HG03575 (cell line): Measurements from ENCODE around the gene APOBEC3B.
"Not testable (repeated sequence)": the region's sequence is repeated elsewhere in the genome, so short reads cannot be mapped to it uniquely, and the experiment has no call there.

ENCODE experiments used
- ATAC-seq: cut with Tn5 transposase; IDR thresholded peaks from one replicate; pipeline ENCODE4 v1.9.1; 2021; ENCODE audit not compliant: unreplicated experiment, insufficient number of reproducible peaks, low FRiP score; ENCODE audit errors: extremely low read depth

APOBEC3B gene

DNA sequence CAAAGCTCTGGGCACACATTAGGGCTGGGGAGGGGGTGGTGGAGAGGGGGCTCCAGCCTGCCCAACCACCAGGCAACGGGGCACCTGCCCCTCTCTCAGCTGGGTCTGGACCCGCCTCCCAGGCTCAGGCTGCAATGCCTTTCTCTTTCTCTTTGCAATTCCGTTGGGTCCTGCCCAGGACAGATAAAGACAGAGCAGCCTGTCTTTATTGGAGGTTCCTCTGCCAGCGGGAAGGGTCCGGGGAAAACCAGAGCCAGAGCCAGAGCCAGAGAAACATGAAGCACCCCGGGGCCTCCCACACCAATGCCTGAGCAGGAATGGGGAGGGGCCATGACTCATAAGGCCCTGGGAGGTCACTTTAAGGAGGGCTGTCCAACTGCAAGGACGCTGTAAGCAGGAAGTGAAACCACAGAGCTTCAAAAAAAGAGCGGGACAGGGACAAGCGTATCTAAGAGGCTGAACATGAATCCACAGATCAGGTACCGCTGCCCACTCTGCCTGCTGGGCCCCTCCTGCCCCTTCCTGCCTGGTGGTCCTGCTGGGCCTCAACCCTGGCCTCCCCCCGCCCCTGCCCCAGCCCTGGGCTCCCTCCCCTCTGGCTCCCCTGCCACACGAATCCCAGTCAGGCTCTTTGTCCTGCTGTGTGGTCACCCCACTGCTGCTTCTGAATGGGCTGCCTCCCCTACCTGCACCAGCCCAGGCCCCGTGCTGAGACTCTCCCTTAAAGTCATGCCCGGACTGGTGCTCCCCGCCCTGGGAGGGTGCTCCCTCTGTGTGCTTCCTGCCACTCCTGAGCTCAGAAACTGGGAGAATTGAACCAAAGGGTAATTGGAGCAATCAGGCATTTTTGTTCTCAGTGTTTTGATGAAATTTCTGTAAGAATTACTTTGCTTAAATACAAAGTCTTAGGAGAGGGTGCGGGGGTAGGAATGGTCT lies at the start of gene APOBEC3B:
Gene APOBEC3B, plus strand, starts transcription at position 356 of the 936 bp plus-strand sequence. Its CDS starts 107 bp downstream, at position 463.
- no peak for ATAC-seq

- ATAC-seq = no peak
Observed at GRCh38 chr22:38935023-38935422, 47.1 kb upstream of the APOBEC3B start.

DNA sequence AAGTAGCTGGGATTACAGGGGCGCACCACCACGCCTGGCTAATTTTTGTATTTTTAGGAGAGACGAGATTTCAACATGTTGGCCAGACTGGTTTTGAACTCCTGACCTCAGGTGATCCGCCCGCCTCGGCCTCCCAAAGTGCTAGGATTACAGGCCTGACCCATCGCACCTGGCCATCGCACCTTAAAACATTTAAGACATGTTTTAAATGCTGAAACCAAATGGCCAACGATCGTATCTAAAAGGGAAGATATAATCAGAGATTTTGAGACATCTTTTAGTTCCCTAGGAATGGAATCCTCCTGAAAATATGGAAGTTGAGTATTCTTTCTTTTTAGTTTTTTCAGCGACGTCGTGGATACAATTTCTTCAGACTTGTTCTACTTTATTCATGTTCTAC lies 46.5 kb upstream of the APOBEC3B start:
- no peak for ATAC-seq

DNA sequence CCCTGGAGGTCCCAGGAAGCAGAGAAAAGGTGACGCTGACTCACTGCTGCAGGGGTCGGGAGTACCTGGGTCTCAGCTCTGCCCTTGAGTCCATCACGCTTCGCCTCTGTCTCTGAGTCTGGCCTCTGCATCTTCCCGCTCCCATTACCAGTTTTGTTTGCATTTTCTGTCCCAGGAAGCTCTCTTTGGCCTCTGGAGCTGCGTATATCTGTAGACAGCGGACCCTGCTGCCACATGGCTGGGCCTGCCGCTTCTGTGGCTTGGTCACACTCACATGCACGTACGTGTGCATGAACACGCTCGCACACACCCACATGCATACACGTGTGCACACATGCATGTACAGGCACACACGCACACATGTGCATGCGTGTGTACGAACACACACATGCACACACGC lies 45.6 kb upstream of the APOBEC3B start:
- no peak for ATAC-seq

DNA sequence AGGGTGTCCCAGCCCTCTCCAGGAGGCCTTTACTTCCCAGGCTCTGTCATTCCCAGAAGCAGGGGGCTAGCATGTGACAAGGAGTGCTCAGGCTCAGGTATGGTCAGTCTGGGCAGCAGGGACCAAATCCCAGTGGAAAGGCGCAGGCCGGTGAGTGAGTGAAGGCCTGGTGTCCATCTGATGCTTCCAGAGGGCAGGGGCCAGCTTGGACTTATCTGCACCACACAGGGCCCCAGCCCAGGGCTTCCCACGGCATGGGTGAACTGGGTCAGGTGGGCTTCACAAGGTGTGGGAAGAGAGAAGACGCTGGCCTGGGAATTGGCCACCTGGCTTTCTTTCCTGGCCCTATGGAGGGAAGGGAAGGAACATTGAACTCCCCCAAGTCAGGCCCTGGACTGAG lies 45.1 kb upstream of the APOBEC3B start:
- no peak for ATAC-seq

DNA sequence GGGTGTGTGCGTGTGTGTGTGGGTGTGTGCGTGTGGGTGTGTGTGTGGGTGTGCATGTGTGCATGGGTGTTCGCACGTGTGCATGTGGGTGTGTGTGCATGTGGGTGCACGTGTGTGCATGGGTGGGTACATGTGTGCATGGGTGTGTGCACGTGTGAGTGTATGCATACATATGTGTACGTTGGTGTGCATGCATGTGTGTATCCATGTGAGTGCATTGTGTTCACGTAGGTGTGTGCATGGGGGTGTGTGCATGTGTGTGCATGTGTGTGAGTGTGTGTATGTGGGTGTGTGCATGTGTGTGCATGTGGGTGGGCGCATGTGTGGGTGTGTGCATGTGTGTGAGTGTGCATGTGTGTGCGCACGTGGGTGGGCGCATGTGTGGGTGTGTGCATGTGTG lies 44.6 kb upstream of the APOBEC3B start:
- ATAC-seq = no peak

GRCh38 chr22:38938221-38938620 lies 43.9 kb upstream of the APOBEC3B start:
- no peak for ATAC-seq

DNA sequence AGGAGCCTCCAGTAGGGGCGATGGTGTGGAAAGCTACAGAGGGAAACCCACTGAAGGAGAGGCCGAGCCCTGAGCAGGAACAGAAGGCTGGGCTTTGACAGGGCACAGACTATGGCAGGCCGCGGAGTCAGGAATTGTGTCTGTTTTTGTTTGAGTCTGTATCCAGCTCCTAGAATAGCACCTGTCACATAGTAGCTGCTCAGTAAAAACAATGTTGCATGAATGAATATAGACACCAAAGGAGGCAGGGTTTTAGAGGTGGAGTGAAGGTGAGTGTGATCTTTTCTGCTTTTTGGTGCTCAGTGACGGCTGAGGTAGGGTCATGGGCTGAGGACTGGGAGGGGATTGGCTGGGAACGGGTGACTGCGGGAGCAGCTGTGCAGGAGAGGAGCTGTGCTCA lies 43.2 kb upstream of the APOBEC3B start:
- no peak for ATAC-seq

DNA sequence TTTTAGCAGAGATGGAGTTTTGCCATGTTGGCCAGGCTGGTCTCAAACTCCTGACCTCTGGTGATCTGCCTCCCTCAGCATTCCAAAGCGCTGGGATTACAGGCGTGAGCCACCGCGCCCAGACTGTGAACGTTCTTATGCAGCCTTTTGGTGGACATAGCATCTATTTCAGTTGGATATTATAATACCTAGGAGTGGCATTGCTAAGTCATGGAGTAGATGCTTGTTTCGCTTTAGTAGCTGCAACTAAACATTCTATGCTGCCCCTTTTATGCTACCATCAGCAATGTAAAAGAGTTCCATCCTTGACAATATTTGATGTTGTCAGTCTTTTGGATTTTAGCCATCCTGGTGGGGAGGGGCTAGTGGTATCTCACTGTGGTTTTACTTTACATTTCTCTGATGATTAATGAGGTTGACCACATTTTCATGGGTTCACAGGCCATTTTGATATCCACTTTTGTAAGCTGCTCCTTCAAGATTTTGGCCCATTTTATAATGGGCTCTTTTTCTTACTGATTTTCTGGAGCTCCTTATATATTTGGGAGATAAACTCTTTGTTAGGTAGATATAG lies 41.2 kb upstream of the APOBEC3B start:
- no peak for ATAC-seq

DNA sequence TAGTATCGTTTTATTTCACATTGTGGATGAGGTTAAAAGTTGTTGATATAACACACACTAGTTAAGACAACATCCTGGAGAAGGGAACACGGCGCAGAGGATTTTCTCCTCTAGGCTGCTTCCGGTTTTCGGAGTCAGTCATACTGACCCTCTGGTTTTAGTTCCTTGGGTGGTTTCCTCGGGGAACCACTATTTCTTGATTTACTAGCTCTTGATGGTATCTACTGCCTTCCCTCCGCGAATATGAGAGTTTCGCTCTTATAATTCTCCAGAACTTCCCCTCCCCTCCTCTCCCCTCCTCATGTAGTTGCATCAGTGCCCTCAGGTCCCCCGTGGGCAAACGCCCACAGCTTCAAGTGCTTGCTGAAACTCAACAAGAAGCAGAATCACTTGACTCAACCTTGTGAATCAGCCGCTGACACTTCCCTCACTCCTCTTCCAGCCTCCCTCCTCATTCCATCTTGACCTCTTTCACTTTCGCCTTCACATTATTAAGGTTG lies 40.6 kb upstream of the APOBEC3B start:
- no peak for ATAC-seq

- no peak for ATAC-seq
Observed at GRCh38 chr22:38942702-38943101, 39.4 kb upstream of the APOBEC3B start.

GRCh38 chr22:38943201-38943600 lies 38.9 kb upstream of the APOBEC3B start:
- no peak for ATAC-seq

GRCh38 chr22:38943882-38944281 lies 38.3 kb upstream of the APOBEC3B start:
- ATAC-seq = no peak

GRCh38 chr22:38944653-38945052 lies 37.5 kb upstream of the APOBEC3B start:
- ATAC-seq = no peak

DNA sequence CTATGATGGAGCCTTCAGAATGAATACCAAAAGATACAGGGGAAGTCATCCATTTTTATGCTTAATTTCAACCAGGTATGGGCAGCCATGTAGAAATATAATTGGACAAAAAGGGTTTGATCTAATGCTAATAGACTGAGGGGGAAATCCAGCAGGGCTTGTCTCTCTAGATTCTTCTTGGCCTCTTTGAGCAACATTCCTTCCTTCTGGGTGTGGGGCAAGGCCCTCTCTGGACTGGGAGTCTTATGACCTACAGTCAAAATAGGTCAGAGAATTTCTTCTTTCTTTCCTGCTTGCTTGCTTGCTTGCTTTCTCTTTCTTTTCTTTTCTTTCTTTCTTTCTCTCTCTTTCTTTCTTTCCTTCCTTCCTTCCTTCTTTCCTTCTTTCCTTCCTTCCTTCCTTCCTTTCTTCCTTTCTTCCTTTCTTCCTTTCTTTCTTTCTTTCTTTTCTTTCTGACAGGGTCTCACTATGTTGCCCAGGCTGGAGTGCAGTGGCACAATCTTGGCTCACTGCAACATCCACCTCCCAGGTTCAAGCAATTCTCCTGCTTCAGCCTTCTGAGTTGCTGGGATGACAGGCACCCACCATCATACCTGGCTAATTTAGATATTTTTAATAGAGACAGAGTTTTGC lies 36.3 kb upstream of the APOBEC3B start:
- not testable (repeated sequence) for ATAC-seq

GRCh38 chr22:38946771-38947170 lies 35.4 kb upstream of the APOBEC3B start:
- no peak for ATAC-seq

DNA sequence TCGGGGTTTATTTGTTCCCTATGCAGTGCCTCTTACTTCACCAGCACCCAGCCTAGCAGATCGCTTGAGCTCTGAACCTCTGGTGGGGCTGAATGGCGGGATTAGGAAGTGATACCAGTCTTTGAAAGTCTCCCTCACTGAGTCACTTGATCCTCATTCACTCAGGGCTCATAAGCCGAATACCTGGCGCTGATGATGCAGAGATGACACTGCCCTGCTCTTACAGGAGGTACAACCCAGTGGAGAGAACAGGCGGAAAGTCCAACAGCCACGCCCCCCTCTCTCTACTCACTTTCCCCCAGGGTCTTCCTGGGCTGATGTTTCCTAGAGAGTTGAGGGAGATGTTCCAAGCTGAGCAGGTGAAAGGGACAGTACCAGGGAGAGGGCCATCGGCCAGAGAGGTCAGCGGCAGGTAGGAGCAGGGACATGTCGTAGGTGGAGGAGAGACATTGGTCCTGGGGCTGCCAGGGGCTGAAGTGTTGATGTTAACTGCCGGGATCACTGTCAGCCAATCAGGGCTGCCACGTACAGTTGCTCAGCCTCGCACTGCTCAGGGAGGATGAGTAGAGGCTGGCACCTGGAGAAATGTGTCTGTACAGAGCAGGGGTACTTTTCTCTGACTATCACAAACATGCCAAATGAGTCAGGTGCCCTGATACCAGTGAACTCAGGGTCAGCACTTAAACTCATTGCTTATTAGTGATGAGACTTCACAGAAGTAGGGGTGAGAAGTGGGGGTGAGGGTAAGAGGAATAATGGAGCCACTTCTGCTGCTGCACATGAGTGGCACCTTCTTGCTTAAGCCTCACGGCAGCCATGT lies 34.6 kb upstream of the APOBEC3B start:
- no peak for ATAC-seq

- ATAC-seq = no peak
Observed at GRCh38 chr22:38948181-38948940, 33.8 kb upstream of the APOBEC3B start.
